Measurements from ENCODE around the gene H1-8. TPM values are rescaled to one million over a fixed set of nuclear protein-coding genes. Genes with fewer than 3 reads are reported as not detected.

Gene H1-8
- total RNA-seq, 2 donors from 2014 or later, result not detected

GRCh38 chr3:129577366-129577765, 34.4 kb downstream of the H1-8 start:
- Mint-ChIP-seq H3K27ac (no peak overlapping the region), H3K4me3 (no peak overlapping the region), H3K36me3 (ENCODE audit: low read depth) (no peaks in the 10 kb centered on the region), H3K9me3 (no peaks in the 10 kb centered on the region), H3K4me1 (peaks cover 15% of the 10 kb centered on the region), H3K27me3 (ENCODE audit: insufficient read depth) (no peaks in the 10 kb centered on the region)
- H3K4me1 ChIP-seq (ENCODE audit: control insufficient read depth, insufficient read depth, low read length), result peaks cover 3% of the 10 kb centered on the region
- H3K4me3 ChIP-seq (ENCODE audit: low read length), result no peak overlapping the region
- H3K27ac ChIP-seq (ENCODE audit: low read depth, low read length), result no peak overlapping the region
- no peaks in the 10 kb centered on the region for H3K27me3 ChIP-seq (ENCODE audit: control insufficient read depth, insufficient read depth, low read length, poor library complexity, severe bottlenecking)
- no peaks in the 10 kb centered on the region for H3K9me3 ChIP-seq (ENCODE audit: control insufficient read depth, low read length)
- no peaks in the 10 kb centered on the region for H3K36me3 ChIP-seq (ENCODE audit: control insufficient read depth, insufficient read depth, low read length)
- TF ChIP-seq CTCF (conservative IDR thresholded peaks at IDR 0.05), result no peak
- H3K9ac ChIP-seq (ENCODE audit: extremely low read depth, low read length, poor library complexity, severe bottlenecking), result no peak overlapping the region
- no peak for DNase-seq
- WGBS, 2 experiments (ENCODE audit: insufficient coverage in 1 of 2, insufficient read length in 1 of 2), result 96 to 100% methylated on average over 7 to 17 of the region's 17 CpGs

GRCh38 chr3:129577925-129578786, 35.2 kb downstream of the H1-8 start:
- Histone ChIP-seq H3K9ac (ENCODE audit: extremely low read depth, low read length, poor library complexity, severe bottlenecking) (no peak overlapping the region), H3K4me3 (ENCODE audit: low read length) (no peak overlapping the region), H3K36me3 (ENCODE audit: control insufficient read depth, insufficient read depth, low read length) (no peaks in the 10 kb centered on the region), H3K27me3 (ENCODE audit: control insufficient read depth, insufficient read depth, low read length, poor library complexity, severe bottlenecking) (no peaks in the 10 kb centered on the region), H3K4me1 (ENCODE audit: control insufficient read depth, insufficient read depth, low read length) (peaks cover 3% of the 10 kb centered on the region), H3K27ac (ENCODE audit: low read depth, low read length) (no peak overlapping the region), H3K9me3 (ENCODE audit: control insufficient read depth, low read length) (no peaks in the 10 kb centered on the region)
- Mint-ChIP-seq H3K9me3 (no peaks in the 10 kb centered on the region), H3K36me3 (ENCODE audit: low read depth) (peaks cover 1% of the 10 kb centered on the region), H3K27ac (peak overlapping the region; percentile 30), H3K4me1 (peaks cover 15% of the 10 kb centered on the region), H3K27me3 (ENCODE audit: insufficient read depth) (no peaks in the 10 kb centered on the region), H3K4me3 (no peak overlapping the region)
- WGBS, 2 experiments (ENCODE audit: insufficient coverage in 1 of 2, insufficient read length in 1 of 2), result 91 to 94% methylated on average over 14 to 21 of the region's 21 CpGs
- no peak for DNase-seq
- TF ChIP-seq CTCF (conservative IDR thresholded peaks at IDR 0.05), result no peak

- Mint-ChIP-seq H3K4me1 (peaks cover 15% of the 10 kb centered on the region), H3K27ac (peak overlapping the region; percentile 17), H3K36me3 (ENCODE audit: low read depth) (peaks cover 7% of the 10 kb centered on the region), H3K27me3 (ENCODE audit: insufficient read depth) (no peaks in the 10 kb centered on the region), H3K9me3 (no peaks in the 10 kb centered on the region), H3K4me3 (no peak overlapping the region)
- Histone ChIP-seq H3K27me3 (ENCODE audit: control insufficient read depth, insufficient read depth, low read length, poor library complexity, severe bottlenecking) (no peaks in the 10 kb centered on the region), H3K4me3 (ENCODE audit: low read length) (no peak overlapping the region), H3K9ac (ENCODE audit: extremely low read depth, low read length, poor library complexity, severe bottlenecking) (no peak overlapping the region), H3K27ac (ENCODE audit: low read depth, low read length) (no peak overlapping the region), H3K4me1 (ENCODE audit: control insufficient read depth, insufficient read depth, low read length) (peaks cover 3% of the 10 kb centered on the region), H3K9me3 (ENCODE audit: control insufficient read depth, low read length) (no peaks in the 10 kb centered on the region), H3K36me3 (ENCODE audit: control insufficient read depth, insufficient read depth, low read length) (no peaks in the 10 kb centered on the region)
- no peak for DNase-seq
- no peak for TF ChIP-seq CTCF (conservative IDR thresholded peaks at IDR 0.05)
- WGBS, 2 experiments (ENCODE audit: insufficient coverage in 1 of 2, insufficient read length in 1 of 2), result 90 to 100% methylated on average over 3 to 10 of the region's 10 CpGs
Measured at GRCh38 chr3:129579991-129580390, 37.0 kb downstream of the H1-8 start.

Data from endodermal cell (in vitro differentiated cells).